K562 (cell line): ENCODE results near the gene EBI3. TPM values are rescaled to one million over a fixed set of nuclear protein-coding genes. Genes with fewer than 3 reads are reported as not detected.

ENCODE experiments used
- ATAC-seq: fragments of 200-7000 bp; cut with Tn5 transposase; 3 replicates; pipeline ENCODE4 v1.9.1; 2020; ENCODE audit warnings: moderate library complexity
- BruUV-seq: library from RNA; stranded (reverse); fragments of 400-500 nt; replicated peaks from 2 replicates; lab custom pipeline; 2021; lab: Mats Ljungman, UMichigan
- CTCF ChIA-PET: fragments of 300-600 bp; formaldehyde crosslinking; extraction: SDS; loops from one replicate; lab custom pipeline; 2021; ENCODE audit warnings: low intra/inter-chr PET ratio; lab: Yijun Ruan, JAX
- POLR2A ChIA-PET: fragments of 300-600, 350-650 bp; sonication (Branson Sonifier 250); formaldehyde crosslinking; extraction: SDS; loops from one replicate; lab custom pipeline; 2021; ENCODE audit warnings: antibody characterized with exemption, inconsistent platforms; lab: Yijun Ruan, JAX
- DNase-seq, 4 experiments: peaks; one replicate each; pipeline versions ENCODE4 v3.0.0 to v3.0.0-alpha.2; 2011 to 2018; ENCODE audit warnings: low spot score in 3 of 4, mixed read lengths in 3 of 4; ENCODE audit errors: extremely low read depth in 1 of 4
- FAIRE-seq: peaks from 2 replicates; lab custom pipeline; 2011; peaks lifted over from hg19 to GRCh38; lab: Jason Lieb, UNC
- H2AFZ ChIP-seq: 2 replicates; pipeline ENCODE4 v1.6.0; 2011; ENCODE audit warnings: low read depth, low read length, control low read depth, inconsistent platforms
- H3K27ac ChIP-seq: fragments of 200-600 bp; 3 replicates; pipeline ENCODE4 v1.8.0; 2011; ENCODE audit warnings: low read depth, mild to moderate bottlenecking, control low read depth, inconsistent platforms, low read length, moderate library complexity, mixed read lengths; ENCODE audit errors: extremely low read depth
- H3K27me3 ChIP-seq, 2 experiments: fragments of 300-600 bp in 1 of 2; 2 replicates in 1 of 2; 3 replicates in 1 of 2; pipeline versions ENCODE4 v1.6.0 to v1.8.0; 2011; ENCODE audit warnings: inconsistent platforms in 2 of 2, low read length in 2 of 2, mild to moderate bottlenecking in 1 of 2, mixed read lengths in 1 of 2, moderate library complexity in 1 of 2; ENCODE audit not compliant: control insufficient read depth in 2 of 2, insufficient read depth in 2 of 2
- H3K36me3 ChIP-seq: fragments of 300-600 bp; 3 replicates; pipeline ENCODE4 v1.8.0; 2011; ENCODE audit warnings: mild to moderate bottlenecking, low read length, inconsistent platforms; ENCODE audit not compliant: control insufficient read depth, insufficient read depth
- H3K4me1 ChIP-seq, 2 experiments: fragments of 200-600 bp in 1 of 2; replicated peaks in 1 of 2; 2 replicates in 1 of 2; 3 replicates in 1 of 2; pipeline versions ENCODE4 v1.5.1 to v1.8.0; 2011; ENCODE audit warnings: inconsistent platforms in 2 of 2, low read length in 2 of 2, mild to moderate bottlenecking in 1 of 2, mixed read lengths in 1 of 2, moderate library complexity in 1 of 2; ENCODE audit not compliant: control insufficient read depth in 2 of 2, insufficient read depth in 2 of 2
- H3K4me2 ChIP-seq: 2 replicates; pipeline ENCODE4 v1.6.1; 2011; ENCODE audit warnings: low read length, control low read depth, inconsistent platforms, mixed read lengths; ENCODE audit not compliant: insufficient read depth
- H3K4me3 ChIP-seq: fragments of 200-600 bp; sonication (generic), shearing (Covaris generic); 2 replicates; pipeline ENCODE4 v1.5.1; 2016; ENCODE audit warnings: control low read depth, inconsistent platforms
- H3K79me2 ChIP-seq: fragments of 200-600 bp; 3 replicates; pipeline ENCODE4 v1.8.0; 2011; ENCODE audit warnings: low read length, inconsistent platforms; ENCODE audit not compliant: control insufficient read depth, insufficient read depth
- H3K9ac ChIP-seq, 2 experiments: 2 replicates each; pipeline versions ENCODE4 v1.6.0 to v1.6.1; 2011; ENCODE audit warnings: low read depth in 2 of 2, low read length in 2 of 2, control low read depth in 1 of 2, inconsistent platforms in 1 of 2, mild to moderate bottlenecking in 1 of 2, mixed read lengths in 1 of 2; ENCODE audit not compliant: insufficient read depth in 1 of 2
- H3K9me1 ChIP-seq: one replicate; pipeline ENCODE4 v1.6.0; 2011; ENCODE audit warnings: inconsistent platforms, mild to moderate bottlenecking, low read length, moderate library complexity; ENCODE audit not compliant: control insufficient read depth, insufficient read depth
- H3K9me3 ChIP-seq: replicated peaks from 2 replicates; pipeline ENCODE4 v1.5.1; 2011; ENCODE audit warnings: low read depth, low read length, inconsistent platforms; ENCODE audit not compliant: control insufficient read depth, insufficient read depth
- H4K20me1 ChIP-seq: replicated peaks from 2 replicates; pipeline ENCODE4 v1.6.1; 2011; ENCODE audit warnings: low read length, inconsistent platforms, mixed read lengths; ENCODE audit not compliant: control insufficient read depth, insufficient read depth
- CHD4 ChIP-seq: fragments of 200-600 bp; sonication (generic); IDR thresholded peaks from 3 replicates; pipeline ENCODE4 v1.6.1; 2012; ENCODE audit warnings: low read depth, mild to moderate bottlenecking, mixed read lengths, low read length, inconsistent platforms; ENCODE audit not compliant: insufficient read depth, insufficient replicate concordance, poor library complexity, severe bottlenecking
- CREB1 ChIP-seq, 2 experiments: sonication (generic) in 1 of 2; formaldehyde crosslinking in 1 of 2; IDR thresholded peaks; 2 replicates each; pipeline versions ENCODE4 v1.6.1 to v1.8.0; 2012 to 2022; ENCODE audit warnings: inconsistent platforms in 1 of 2, mild to moderate bottlenecking in 1 of 2, missing genetic modification reagents in 1 of 2, moderate library complexity in 1 of 2
- CTCF ChIP-seq, 3 experiments: IDR thresholded peaks in 2 of 3; conservative IDR thresholded peaks in 1 of 3; 2 replicates each; pipeline ENCODE4 v1.5.1; 2011 to 2012; ENCODE audit warnings: low read length in 3 of 3, mild to moderate bottlenecking in 3 of 3, control low read depth in 2 of 3, improper control_type of control experiment in 1 of 3, inconsistent platforms in 1 of 3, low read depth in 1 of 3, mixed read lengths in 1 of 3, moderate library complexity in 1 of 3; ENCODE audit not compliant: insufficient read depth in 2 of 3
- FOSL1 ChIP-seq: fragments of 200-800 bp; sonication (Bioruptor generic); conservative IDR thresholded peaks from 2 replicates; pipeline ENCODE4 v1.6.1; 2016; ENCODE audit warnings: missing genetic modification characterization, missing compliant biosample characterization
- FOXJ3 ChIP-seq: sonication (generic); formaldehyde crosslinking; IDR thresholded peaks from 2 replicates; pipeline ENCODE4 v1.4.0; 2020; ENCODE audit warnings: mild to moderate bottlenecking, missing genetic modification reagents
- IRF1 ChIP-seq: sonication (generic); formaldehyde crosslinking; IDR thresholded peaks from 2 replicates; pipeline ENCODE4 v1.8.0; 2022; ENCODE audit warnings: missing genetic modification reagents, mild to moderate bottlenecking, borderline replicate concordance
- JUND ChIP-seq, 2 experiments: IDR thresholded peaks; 2 replicates in 1 of 2; 3 replicates in 1 of 2; pipeline ENCODE4 v1.6.1; 2011; ENCODE audit warnings: borderline replicate concordance in 2 of 2, low read depth in 2 of 2, low read length in 2 of 2, improper control_type of control experiment in 1 of 2, missing biosample characterization in 1 of 2, missing genetic modification characterization in 1 of 2, missing genetic modification reagents in 1 of 2
- KAT7 ChIP-seq: sonication (generic); formaldehyde crosslinking; IDR thresholded peaks from 2 replicates; pipeline ENCODE4 v1.8.0; 2022; ENCODE audit warnings: missing genetic modification reagents, mild to moderate bottlenecking, borderline replicate concordance
- KDM4B ChIP-seq, 2 experiments: fragments of 450-650 bp in 1 of 2; sonication (generic) in 1 of 2; IDR thresholded peaks; 2 replicates each; pipeline ENCODE4 v1.6.1; 2016 to 2017; ENCODE audit warnings: borderline replicate concordance in 2 of 2, antibody characterized with exemption in 1 of 2, low read depth in 1 of 2, mild to moderate bottlenecking in 1 of 2
- MEIS2 ChIP-seq: fragments of 450-650 bp; IDR thresholded peaks from 2 replicates; pipeline ENCODE4 v1.6.1; 2014; ENCODE audit warnings: mild to moderate bottlenecking; ENCODE audit not compliant: partially characterized antibody
- NONO ChIP-seq, 2 experiments: fragments of 200-400 bp in 1 of 2; fragments of 450-650 bp in 1 of 2; formaldehyde crosslinking in 1 of 2; IDR thresholded peaks; 2 replicates each; pipeline ENCODE4 v1.6.1; 2017; ENCODE audit warnings: low read depth in 2 of 2, mild to moderate bottlenecking in 2 of 2, moderate library complexity in 2 of 2, low read length in 1 of 2
- SMARCA5 ChIP-seq: fragments of 450-650 bp; IDR thresholded peaks from 2 replicates; pipeline ENCODE4 v1.6.1; 2016
- SP2 ChIP-seq: IDR thresholded peaks from 2 replicates; pipeline ENCODE4 v1.6.1; 2011; ENCODE audit warnings: mild to moderate bottlenecking, low read depth, low read length, moderate library complexity; ENCODE audit not compliant: poor library complexity, severe bottlenecking; ENCODE audit errors: extremely low read depth
- ZEB2 ChIP-seq: fragments of 450-650 bp; IDR thresholded peaks from 2 replicates; pipeline ENCODE4 v1.6.1; 2016
- WGBS: fragments of 100-300 bp; shearing (Covaris generic); methylation state at CpG from one replicate; pipeline ENCODE4 v1.1.6; 2016; ENCODE audit warnings: low coverage, mixed read lengths; ENCODE audit not compliant: insufficient coverage; ENCODE audit errors: missing lambda C conversion rate; 5-methylcytosine and 5-hydroxymethylcytosine counted together
- in situ Hi-C: fragments of 300-500 bp; cut with MboI; formaldehyde crosslinking; loops from 4 replicates; pipeline ENCODE4 v1.15.0; 2018; ENCODE audit warnings: inconsistent platforms, mixed read lengths
- intact Hi-C: fragments of 100-400 bp; cut with micrococcal nuclease; formaldehyde crosslinking; loops from 2 replicates; pipeline ENCODE4 v1.14.2; 2022
- polyA plus RNA-seq, 8 experiments: library from polyadenylated mRNA; depleted of rRNA in 4 of 8; stranded (reverse) in 5 of 8; unstranded in 3 of 8; fragments of >200 nt; fragmentation: Nextera tagmentation in 2 of 8; fragmentation: Illumina TruSeq in 1 of 8; extraction: Ambion mirVana in 2 of 8; extraction: Trizol in 1 of 8; gene quantifications; 2 replicates each; pipeline versions ENCODE4 v1.2.1 to v1.2.3, GENCODE V29; 2011 to 2014; ENCODE audit warnings: inconsistent platforms in 1 of 8, missing spikeins in 1 of 8
- total RNA-seq, 7 experiments: library from RNA; depleted of rRNA in 6 of 7; stranded (reverse); fragments of >200 nt in 6 of 7; fragmentation: Illumina TruSeq in 2 of 7; extraction: Trizol in 2 of 7; gene quantifications; 2 replicates each; pipeline versions ENCODE4 v1.2.1 to v1.2.3, GENCODE V29; 2011 to 2021; ENCODE audit warnings: low replicate concordance in 1 of 7
- TF ChIP-seq, protein P1 (sequence below): fragments of 250-450 bp; sonication (Bioruptor Pico); IDR thresholded peaks from 2 replicates; pipeline ENCODE4 v1.9.0; 2021; ENCODE audit warnings: mild to moderate bottlenecking
- TF ChIP-seq, protein P2 (sequence below): IDR thresholded peaks from 2 replicates; pipeline ENCODE4 v1.6.1; 2011; ENCODE audit not compliant: insufficient read length; ENCODE audit errors: extremely low read depth

EBI3 gene
- total and polyA plus RNA-seq, 9 of the 15 experiments (the other 6 are each of a cell fraction or from before 2014, with no cell fraction given), result 0.08 to 0.35 (median 0.22) TPM; not detected in 6

- no peak overlapping the region for H3K4me2 ChIP-seq
- TF ChIP-seq CHD4 (no peak), ZEB2 (no peak), MEIS2 (no peak), SMARCA5 (no peak), KDM4B (IDR thresholded peaks at IDR 0.05; ENCODE audit: borderline replicate concordance in 2 of 2, low read depth in 1 of 2) (no peak), FOSL1 (tag) (peak; percentile 32; the same call in 1 of the 2 replicates), SP2 (no peak), NONO (IDR thresholded peaks at IDR 0.05; ENCODE audit: low read depth in 2 of 2, low read length in 1 of 2) (no peak), IRF1 (no peak), KAT7 (CRISPR knock-in tag) (no peak), CTCF (IDR thresholded peaks at IDR 0.05 in 2 of 3, conservative IDR thresholded peaks at IDR 0.05 in 1 of 3; ENCODE audit: insufficient read depth in 2 of 3, low read depth in 1 of 3, low read length in 3 of 3) (peak; percentile 20 to 35 (median 29); a peak in 2 of 6 replicates), CREB1 (IDR thresholded peaks at IDR 0.05) (no peak), CREB1 (CRISPR knock-in tag; IDR thresholded peaks at IDR 0.05) (no peak), FOXJ3 (CRISPR knock-in tag) (no peak), JUND (IDR thresholded peaks at IDR 0.05; ENCODE audit: borderline replicate concordance, low read depth, low read length) (0 out of 2 replicates have a peak, but pooled peaks have one; percentile 2), JUND (tag; IDR thresholded peaks at IDR 0.05; ENCODE audit: borderline replicate concordance, low read depth, low read length) (no peak)
- TF ChIP-seq, protein P1, sequence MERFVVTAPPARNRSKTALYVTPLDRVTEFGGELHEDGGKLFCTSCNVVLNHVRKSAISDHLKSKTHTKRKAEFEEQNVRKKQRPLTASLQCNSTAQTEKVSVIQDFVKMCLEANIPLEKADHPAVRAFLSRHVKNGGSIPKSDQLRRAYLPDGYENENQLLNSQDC, result no peak
- TF ChIP-seq, protein P2, sequence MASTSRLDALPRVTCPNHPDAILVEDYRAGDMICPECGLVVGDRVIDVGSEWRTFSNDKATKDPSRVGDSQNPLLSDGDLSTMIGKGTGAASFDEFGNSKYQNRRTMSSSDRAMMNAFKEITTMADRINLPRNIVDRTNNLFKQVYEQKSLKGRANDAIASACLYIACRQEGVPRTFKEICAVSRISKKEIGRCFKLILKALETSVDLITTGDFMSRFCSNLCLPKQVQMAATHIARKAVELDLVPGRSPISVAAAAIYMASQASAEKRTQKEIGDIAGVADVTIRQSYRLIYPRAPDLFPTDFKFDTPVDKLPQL, result no peak
These were observed 20.8 kb upstream of the EBI3 start for GRCh38 chr19:4208385-4209094.

More at GRCh38 chr19:4208385-4209094, 20.8 kb upstream of the EBI3 start:
- H3K4me3 ChIP-seq, result no peak overlapping the region
- peak in 3 of 4 experiments; percentile 55 to 59 (median 58) for DNase-seq
- H3K27ac ChIP-seq, result no peak overlapping the region
- peaks cover 5 to 28% of the 10 kb centered on the region in 2 experiments; a peak in 4 of 5 replicates for H3K4me1 ChIP-seq
- ChIA-PET CTCF (no interaction called here), POLR2A (interaction anchor here (0.8 to 2.0 kb wide), 2 partner anchors 153 to 223 kb away, joined by 3 to 7 read pairs; partner anchors contain the start of gene EEF2)
- peaks cover 3% of the 10 kb centered on the region for H3K9me1 ChIP-seq
- no peak for FAIRE-seq
- H3K9me3 ChIP-seq, result no peaks in the 10 kb centered on the region
- no peak overlapping the region for H2AFZ ChIP-seq
- intact Hi-C loops (no loop called here), in situ Hi-C loops (loop anchor here (5.0 kb wide), 1 partner anchor 346 kb away; no protein-coding TSS in a partner anchor)
- no peaks in the 10 kb centered on the region for H3K36me3 ChIP-seq
- H3K79me2 ChIP-seq, result no peaks in the 10 kb centered on the region
- WGBS, result 27% methylated on average over 12 of the region's 13 CpGs
- no peak overlapping the region; a peak in 1 of 4 replicates for H3K9ac ChIP-seq
- H3K27me3 ChIP-seq, result peaks cover 7 to 20% of the 10 kb centered on the region in 2 experiments; a peak in 3 of 5 replicates
- ATAC-seq, result no peak
- no TSS peak for BruUV-seq
- H4K20me1 ChIP-seq, result no peaks in the 10 kb centered on the region
